ENCODE measurements around the gene SLC16A10. TPM values are rescaled to one million over a fixed set of nuclear protein-coding genes. Genes with fewer than 3 reads are reported as not detected.

Gene SLC16A10
- total RNA-seq, 2 donors from 2014 or later: 8.7 to 13.8 TPM

DNA sequence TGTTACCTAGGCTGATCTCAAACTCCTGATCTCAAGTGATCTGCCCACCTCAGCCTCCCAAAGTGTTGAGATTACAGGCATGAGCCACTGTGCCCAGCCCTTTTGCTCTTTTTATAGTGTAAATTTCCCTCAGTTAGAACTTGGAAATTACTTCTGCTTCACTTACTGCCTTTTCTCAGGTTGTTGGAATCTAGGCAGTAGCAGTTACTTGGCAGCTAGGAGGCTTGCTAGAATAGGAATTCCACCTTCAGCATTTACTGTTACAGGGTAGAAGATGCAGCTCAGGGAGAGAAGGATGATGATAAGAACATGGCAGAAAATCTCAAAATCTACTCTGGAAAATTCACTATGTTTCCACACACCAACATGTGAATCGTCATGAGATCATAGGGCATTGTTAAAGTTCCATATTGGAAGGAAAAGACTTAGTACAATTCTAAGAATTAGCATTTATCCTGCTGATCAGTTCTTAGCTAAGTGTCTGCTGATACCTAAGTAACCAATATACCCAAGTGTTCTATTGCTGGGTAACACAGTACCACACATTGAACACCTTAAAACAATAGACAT lies 182.2 kb downstream of the SLC16A10 start:
- TF ChIP-seq, protein P1, sequence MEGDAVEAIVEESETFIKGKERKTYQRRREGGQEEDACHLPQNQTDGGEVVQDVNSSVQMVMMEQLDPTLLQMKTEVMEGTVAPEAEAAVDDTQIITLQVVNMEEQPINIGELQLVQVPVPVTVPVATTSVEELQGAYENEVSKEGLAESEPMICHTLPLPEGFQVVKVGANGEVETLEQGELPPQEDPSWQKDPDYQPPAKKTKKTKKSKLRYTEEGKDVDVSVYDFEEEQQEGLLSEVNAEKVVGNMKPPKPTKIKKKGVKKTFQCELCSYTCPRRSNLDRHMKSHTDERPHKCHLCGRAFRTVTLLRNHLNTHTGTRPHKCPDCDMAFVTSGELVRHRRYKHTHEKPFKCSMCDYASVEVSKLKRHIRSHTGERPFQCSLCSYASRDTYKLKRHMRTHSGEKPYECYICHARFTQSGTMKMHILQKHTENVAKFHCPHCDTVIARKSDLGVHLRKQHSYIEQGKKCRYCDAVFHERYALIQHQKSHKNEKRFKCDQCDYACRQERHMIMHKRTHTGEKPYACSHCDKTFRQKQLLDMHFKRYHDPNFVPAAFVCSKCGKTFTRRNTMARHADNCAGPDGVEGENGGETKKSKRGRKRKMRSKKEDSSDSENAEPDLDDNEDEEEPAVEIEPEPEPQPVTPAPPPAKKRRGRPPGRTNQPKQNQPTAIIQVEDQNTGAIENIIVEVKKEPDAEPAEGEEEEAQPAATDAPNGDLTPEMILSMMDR (conservative IDR thresholded peaks at IDR 0.05): no peak
- Mint-ChIP-seq H3K9me3 (peaks cover 13% of the 10 kb centered on the region), H3K4me3 (no peak overlapping the region), H3K27me3 (ENCODE audit: insufficient read depth) (no peaks in the 10 kb centered on the region), H3K36me3 (ENCODE audit: low read depth) (peaks cover 60% of the 10 kb centered on the region), H3K4me1 (no peaks in the 10 kb centered on the region), H3K27ac (no peak overlapping the region)
- H3K4me1 ChIP-seq (ENCODE audit: control insufficient read depth, insufficient read depth, low read length): no peaks in the 10 kb centered on the region
- no peak for DNase-seq
- H3K9ac ChIP-seq (ENCODE audit: extremely low read depth, low read length, poor library complexity, severe bottlenecking): no peak overlapping the region
- H3K36me3 ChIP-seq (ENCODE audit: control insufficient read depth, insufficient read depth, low read length): peaks cover 66% of the 10 kb centered on the region
- 82 to 100% methylated on average over 1 of the region's 1 CpG for WGBS, 2 experiments (ENCODE audit: insufficient coverage in 1 of 2, insufficient read length in 1 of 2)
- H3K4me3 ChIP-seq (ENCODE audit: low read length): no peak overlapping the region
- peaks cover 23% of the 10 kb centered on the region for H3K9me3 ChIP-seq (ENCODE audit: control insufficient read depth, low read length)
- no peak overlapping the region for H3K27ac ChIP-seq (ENCODE audit: low read depth, low read length)
- no peaks in the 10 kb centered on the region for H3K27me3 ChIP-seq (ENCODE audit: control insufficient read depth, insufficient read depth, low read length, poor library complexity, severe bottlenecking)

DNA sequence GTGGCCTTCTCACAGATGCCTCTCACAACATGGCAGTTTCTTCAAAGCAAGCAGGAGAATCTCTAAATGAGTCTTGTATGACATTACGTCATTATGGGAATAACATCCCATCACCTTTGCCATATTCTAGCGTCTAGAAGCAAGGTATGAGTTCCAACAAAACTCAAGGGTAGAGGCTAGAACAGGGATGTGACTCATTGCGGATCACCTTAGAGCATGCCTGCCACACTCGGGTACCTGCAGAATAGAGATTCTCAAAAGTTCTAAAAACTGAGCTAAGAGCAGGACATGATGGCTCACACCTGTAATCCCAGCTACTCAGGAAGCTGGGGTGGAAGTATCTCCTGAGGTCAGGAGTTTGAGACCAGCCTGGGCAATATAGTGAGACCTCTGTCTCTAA lies 182.8 kb downstream of the SLC16A10 start:
- Mint-ChIP-seq H3K4me3 (no peak overlapping the region), H3K9me3 (peaks cover 18% of the 10 kb centered on the region), H3K27ac (no peak overlapping the region), H3K4me1 (no peaks in the 10 kb centered on the region), H3K27me3 (ENCODE audit: insufficient read depth) (no peaks in the 10 kb centered on the region), H3K36me3 (ENCODE audit: low read depth) (peaks cover 67% of the 10 kb centered on the region)
- H3K9me3 ChIP-seq (ENCODE audit: control insufficient read depth, low read length): peaks cover 29% of the 10 kb centered on the region
- no peak overlapping the region for H3K27ac ChIP-seq (ENCODE audit: low read depth, low read length)
- TF ChIP-seq, protein P1 (conservative IDR thresholded peaks at IDR 0.05): no peak
- WGBS, 2 experiments (ENCODE audit: insufficient coverage in 1 of 2, insufficient read length in 1 of 2): 92 to 97% methylated on average over 4 of the region's 4 CpGs
- H3K36me3 ChIP-seq (ENCODE audit: control insufficient read depth, insufficient read depth, low read length): peaks cover 72% of the 10 kb centered on the region
- no peaks in the 10 kb centered on the region for H3K4me1 ChIP-seq (ENCODE audit: control insufficient read depth, insufficient read depth, low read length)
- no peaks in the 10 kb centered on the region for H3K27me3 ChIP-seq (ENCODE audit: control insufficient read depth, insufficient read depth, low read length, poor library complexity, severe bottlenecking)
- DNase-seq: no peak
- H3K4me3 ChIP-seq (ENCODE audit: low read length): no peak overlapping the region
- H3K9ac ChIP-seq (ENCODE audit: extremely low read depth, low read length, poor library complexity, severe bottlenecking): no peak overlapping the region

DNA sequence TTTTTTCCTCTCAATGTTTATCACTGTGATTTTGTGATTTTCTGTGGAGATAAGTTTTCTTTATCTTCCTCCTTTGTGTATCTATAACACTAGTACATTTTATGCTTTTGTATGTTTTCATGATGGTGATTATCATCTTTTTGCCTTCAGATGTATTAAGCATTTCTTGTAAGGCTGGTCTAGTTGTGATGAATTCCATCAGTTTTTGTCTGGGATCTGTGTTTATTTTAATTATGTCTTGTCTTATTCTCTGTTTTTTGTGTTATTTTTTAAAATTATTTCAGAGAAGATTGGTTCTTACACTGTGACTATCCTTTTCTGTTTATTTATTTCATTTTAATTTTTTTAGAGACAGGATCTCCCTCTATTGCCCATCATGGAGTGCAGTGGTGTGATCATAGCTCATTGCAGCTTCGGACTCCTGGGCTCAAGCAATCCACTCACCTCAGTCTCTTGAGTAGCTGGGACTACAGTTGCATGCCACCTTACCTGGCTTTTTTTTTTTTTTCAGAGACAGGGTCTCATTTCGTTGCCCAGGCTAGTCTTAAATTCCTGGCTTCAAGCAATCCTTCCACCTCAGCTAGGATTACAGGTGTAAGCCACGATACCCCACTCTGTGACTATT lies 187.4 kb downstream of the SLC16A10 start:
- no peak overlapping the region for H3K27ac Mint-ChIP-seq
- Histone ChIP-seq H3K27me3 (ENCODE audit: control insufficient read depth, insufficient read depth, low read length, poor library complexity, severe bottlenecking) (no peaks in the 10 kb centered on the region), H3K9me3 (ENCODE audit: control insufficient read depth, low read length) (peaks cover 46% of the 10 kb centered on the region), H3K27ac (ENCODE audit: low read depth, low read length) (no peak overlapping the region), H3K9ac (ENCODE audit: extremely low read depth, low read length, poor library complexity, severe bottlenecking) (no peak overlapping the region), H3K36me3 (ENCODE audit: control insufficient read depth, insufficient read depth, low read length) (peaks cover 72% of the 10 kb centered on the region), H3K4me1 (ENCODE audit: control insufficient read depth, insufficient read depth, low read length) (no peaks in the 10 kb centered on the region), H3K4me3 (ENCODE audit: low read length) (no peak overlapping the region)
- H3K9me3 Mint-ChIP-seq: peaks cover 22% of the 10 kb centered on the region
- TF ChIP-seq, protein P1 (conservative IDR thresholded peaks at IDR 0.05): no peak
- H3K27me3 Mint-ChIP-seq (ENCODE audit: insufficient read depth): no peaks in the 10 kb centered on the region
- H3K4me1 Mint-ChIP-seq: no peaks in the 10 kb centered on the region
- H3K36me3 Mint-ChIP-seq (ENCODE audit: low read depth): peaks cover 75% of the 10 kb centered on the region
- WGBS, 2 experiments (ENCODE audit: insufficient coverage in 1 of 2, insufficient read length in 1 of 2): 90 to 92% methylated on average over 3 of the region's 3 CpGs
- DNase-seq: no peak
- H3K4me3 Mint-ChIP-seq: no peak overlapping the region
